Measurements from ENCODE around the gene COL16A1.

DNA sequence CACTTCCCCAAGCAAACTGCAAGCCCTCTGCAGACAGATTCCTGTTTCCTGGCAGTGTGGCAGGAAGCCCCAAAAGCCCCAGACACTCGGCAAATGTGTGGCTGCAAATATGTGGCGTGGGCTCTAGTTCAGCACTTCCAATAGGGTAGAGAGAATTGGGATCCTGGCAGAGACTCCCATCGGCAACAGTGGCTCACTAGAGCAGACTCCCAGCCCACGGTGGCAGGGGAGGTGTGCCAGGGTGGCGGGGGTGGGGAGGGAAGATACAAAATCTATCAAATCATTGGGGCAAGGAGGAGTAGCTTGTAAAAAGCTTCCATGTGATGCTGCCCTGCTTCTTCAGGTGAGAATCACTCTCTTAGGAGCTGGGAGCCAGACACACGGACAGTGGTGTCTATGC, 25.9 kb downstream of the COL16A1 start:
- TF ChIP-seq GATA3 (IDR thresholded peaks at IDR 0.05; ENCODE audit: low read depth, low read length) (no peak), GATA2 (IDR thresholded peaks at IDR 0.05; ENCODE audit: low read depth, low read length) (no peak)

Data from SH-SY5Y (cell line).